Thyroid gland (tissue), 4 donors: Measurements from ENCODE around the gene CPNE2. TPM values are rescaled to one million over a fixed set of nuclear protein-coding genes. Genes with fewer than 3 reads are reported as not detected.
"Not testable (repeated sequence)": the region's sequence is repeated elsewhere in the genome, so short reads cannot be mapped to it uniquely, and the experiment has no call there.

Source experiments
- DNase-seq, 2 donors: peaks; one replicate each; pipeline ENCODE4 v3.0.0-alpha.2; 2019
- H3K27ac ChIP-seq, 3 donors: fragments of 200-600 bp; sonication (generic); 1 replicate in 2 of 3; 2 replicates in 1 of 3; pipeline ENCODE4 v1.5.1; 2016 to 2019; ENCODE audit warnings: mild to moderate bottlenecking in 1 of 3, moderate library complexity in 1 of 3
- H3K27me3 ChIP-seq: fragments of 200-600 bp; sonication (generic); one replicate; pipeline ENCODE4 v1.5.1; 2019
- H3K36me3 ChIP-seq, 2 donors: fragments of 200-600 bp; sonication (generic); one replicate each; pipeline ENCODE4 v1.5.1; 2016 to 2019
- H3K4me1 ChIP-seq, 2 donors: fragments of 200-600 bp; sonication (generic); one replicate each; pipeline ENCODE4 v1.5.1; 2017 to 2019
- H3K4me3 ChIP-seq, 3 donors: fragments of 200-600 bp; sonication (generic); replicated peaks in 1 of 3; 1 replicate in 2 of 3; 2 replicates in 1 of 3; pipeline ENCODE4 v1.5.1; 2016; ENCODE audit warnings: mild to moderate bottlenecking in 1 of 3
- H3K9me3 ChIP-seq: fragments of 200-600 bp; sonication (generic); one replicate; pipeline ENCODE4 v1.5.1; 2017
- CTCF ChIP-seq, 6 experiments: fragments of 200-600 bp in 3 of 6; fragments of 450-650 bp in 3 of 6; sonication (generic) in 3 of 6; IDR thresholded peaks; one replicate each; pipeline ENCODE4 v1.5.1; 2016 to 2019; ENCODE audit warnings: antibody characterized with exemption in 6 of 6, mild to moderate bottlenecking in 2 of 6, inconsistent platforms in 1 of 6, moderate library complexity in 1 of 6
- POLR2A ChIP-seq, 2 donors: fragments of 450-650 bp; IDR thresholded peaks; one replicate each; pipeline ENCODE4 v1.6.1; 2017; ENCODE audit warnings: antibody characterized with exemption in 2 of 2, mild to moderate bottlenecking in 2 of 2, moderate library complexity in 1 of 2
- WGBS, 2 donors: methylation state at CpG; one replicate each; pipeline ENCODE4 v1.1.5; 2017; 5-methylcytosine and 5-hydroxymethylcytosine counted together
- intact Hi-C: fragments of 100-400 bp; cut with DNase I; formaldehyde crosslinking; loops from one replicate; pipeline ENCODE4 v1.15.1; 2023
- total RNA-seq, 4 donors: library from RNA; depleted of rRNA; stranded (reverse); fragments of >200 nt; gene quantifications; one replicate each; pipeline ENCODE4 v1.2.3, GENCODE V29; 2016

Gene CPNE2
- total RNA-seq, 4 donors from 2014 or later: 26.6 to 33.3 (median 29.2) TPM

GRCh38 chr16:57067347-57067746, 25.0 kb upstream of the CPNE2 start:
- Histone ChIP-seq H3K36me3 (no peaks in the 10 kb centered on the region), H3K4me3 (no peak overlapping the region), H3K27me3 (no peaks in the 10 kb centered on the region), H3K9me3 (no peaks in the 10 kb centered on the region), H3K27ac (no peak overlapping the region), H3K4me1 (no peaks in the 10 kb centered on the region)
- 100% methylated on average over 2 to 3 of the region's 3 CpGs for WGBS, 2 donors
- no peak for DNase-seq
- no peak for TF ChIP-seq POLR2A (IDR thresholded peaks at IDR 0.05)
- no peak for TF ChIP-seq CTCF (IDR thresholded peaks at IDR 0.05)
- intact Hi-C loops: no loop called here

GRCh38 chr16:57069053-57069452, 23.3 kb upstream of the CPNE2 start:
- no peaks in the 10 kb centered on the region for H3K27me3 ChIP-seq
- H3K27ac ChIP-seq: no peak overlapping the region
- no peak overlapping the region for H3K4me3 ChIP-seq
- H3K4me1 ChIP-seq: no peaks in the 10 kb centered on the region
- no peaks in the 10 kb centered on the region for H3K9me3 ChIP-seq
- intact Hi-C loops: no loop called here
- no peak for DNase-seq
- 94 to 96% methylated on average over 7 of the region's 7 CpGs for WGBS, 2 donors
- TF ChIP-seq CTCF (IDR thresholded peaks at IDR 0.05) (no peak), POLR2A (IDR thresholded peaks at IDR 0.05) (no peak)
- no peaks in the 10 kb centered on the region for H3K36me3 ChIP-seq

- H3K36me3 ChIP-seq: no peaks in the 10 kb centered on the region
- H3K4me3 ChIP-seq: no peak overlapping the region
- DNase-seq: no peak
- H3K4me1 ChIP-seq: no peaks in the 10 kb centered on the region
- 78 to 80% methylated on average over 8 of the region's 8 CpGs for WGBS, 2 donors
- no peaks in the 10 kb centered on the region for H3K27me3 ChIP-seq
- TF ChIP-seq CTCF (IDR thresholded peaks at IDR 0.05) (no peak), POLR2A (IDR thresholded peaks at IDR 0.05) (no peak)
- no peak overlapping the region for H3K27ac ChIP-seq
- no peaks in the 10 kb centered on the region for H3K9me3 ChIP-seq
- intact Hi-C loops: no loop called here
Observed at GRCh38 chr16:57069635-57070370, 22.6 kb upstream of the CPNE2 start.

GRCh38 chr16:57070424-57070823, 22.0 kb upstream of the CPNE2 start:
- no peak for TF ChIP-seq CTCF (IDR thresholded peaks at IDR 0.05)
- Histone ChIP-seq H3K27ac (no peak overlapping the region), H3K4me1 (no peaks in the 10 kb centered on the region), H3K36me3 (no peaks in the 10 kb centered on the region), H3K9me3 (no peaks in the 10 kb centered on the region), H3K27me3 (no peaks in the 10 kb centered on the region), H3K4me3 (no peak overlapping the region)
- WGBS, 2 donors: 88 to 97% methylated on average over 2 of the region's 2 CpGs
- no peak for DNase-seq
- intact Hi-C loops: no loop called here

GRCh38 chr16:57071081-57071732, 21.2 kb upstream of the CPNE2 start:
- WGBS, 2 donors: 79 to 86% methylated on average over 4 of the region's 4 CpGs
- not testable (repeated sequence) for H3K36me3 ChIP-seq, H3K4me1 ChIP-seq

More at GRCh38 chr16:57071081-57071732, 21.2 kb upstream of the CPNE2 start:
- H3K27ac ChIP-seq, intact Hi-C loops, H3K4me3 ChIP-seq, H3K9me3 ChIP-seq, DNase-seq, H3K27me3 ChIP-seq: not testable (repeated sequence)
